H1 (cell line): ENCODE data around the gene MXD1. TPM values are rescaled to one million over a fixed set of nuclear protein-coding genes. Genes with fewer than 3 reads are reported as not detected.

Experiments used
- CTCF ChIA-PET: fragments of 300-600 bp; sonication (Branson Sonifier 250); formaldehyde crosslinking; loops from one replicate; lab custom pipeline; 2021; ENCODE audit not compliant: partially characterized antibody; lab: Charles Lee
- POLR2A ChIA-PET: fragments of 300-600 bp; sonication (Branson Sonifier 250); formaldehyde crosslinking; loops from one replicate; lab custom pipeline; 2021; ENCODE audit warnings: inconsistent platforms; ENCODE audit not compliant: partially characterized antibody; lab: Charles Lee
- DNase-seq, 2 experiments: peaks; one replicate each; pipeline versions ENCODE4 v3.0.0 to v3.0.0-alpha.2; 2010 to 2022; ENCODE audit warnings: low spot score in 2 of 2, low read depth in 1 of 2, mixed read lengths in 1 of 2
- FAIRE-seq: peaks from 2 replicates; lab custom pipeline; 2011; peaks lifted over from hg19 to GRCh38; lab: Jason Lieb, UNC
- H2AFZ ChIP-seq: 2 replicates; pipeline ENCODE4 v1.8.1; 2012; ENCODE audit warnings: low read length, inconsistent platforms
- H2AK5ac ChIP-seq: 2 replicates; pipeline ENCODE4 v1.6.1; 2013; ENCODE audit warnings: low read depth, low read length
- H2BK120ac ChIP-seq: replicated peaks from 2 replicates; pipeline ENCODE3; 2013; ENCODE audit warnings: low read depth, low read length, inconsistent platforms
- H2BK12ac ChIP-seq: 2 replicates; pipeline ENCODE4 v1.6.1; 2013; ENCODE audit warnings: low read depth, low read length
- H2BK15ac ChIP-seq: 2 replicates; pipeline ENCODE4 v1.6.1; 2013; ENCODE audit warnings: low read length
- H2BK20ac ChIP-seq: 2 replicates; pipeline ENCODE4 v1.6.1; 2013; ENCODE audit warnings: low read length
- H2BK5ac ChIP-seq: 2 replicates; pipeline ENCODE4 v1.6.1; 2013; ENCODE audit warnings: low read depth, low read length
- H3K14ac ChIP-seq: 2 replicates; pipeline ENCODE4 v1.6.1; 2013; ENCODE audit warnings: inconsistent platforms; ENCODE audit not compliant: insufficient read length
- H3K18ac ChIP-seq: 2 replicates; pipeline ENCODE4 v1.6.1; 2013; ENCODE audit warnings: low read length; ENCODE audit errors: extremely low read depth
- H3K23ac ChIP-seq: 2 replicates; pipeline ENCODE4 v1.6.1; 2013; ENCODE audit warnings: inconsistent platforms; ENCODE audit not compliant: insufficient read length
- H3K23me2 ChIP-seq: 2 replicates; pipeline ENCODE4 v1.6.1; 2013; ENCODE audit warnings: low read depth, low read length
- H3K27ac ChIP-seq: 2 replicates; pipeline ENCODE4 v1.6.1; 2011; ENCODE audit warnings: low read depth, low read length, inconsistent platforms
- H3K27me3 ChIP-seq, 4 experiments: replicated peaks in 1 of 4; 1 replicate in 1 of 4; 2 replicates in 3 of 4; pipeline versions ENCODE4 v1.6.1 to v1.8.1; 2011 to 2013; ENCODE audit warnings: low read length in 3 of 4, mild to moderate bottlenecking in 3 of 4, inconsistent platforms in 2 of 4, mixed read lengths in 2 of 4, moderate library complexity in 1 of 4; ENCODE audit not compliant: control insufficient read depth in 3 of 4, insufficient read depth in 3 of 4; ENCODE audit errors: extremely low read depth in 1 of 4
- H3K36me3 ChIP-seq, 4 experiments: 2 replicates each; pipeline versions ENCODE4 v1.6.1 to v1.8.1; 2011 to 2013; ENCODE audit warnings: mild to moderate bottlenecking in 4 of 4, low read length in 3 of 4, moderate library complexity in 2 of 4, control low read depth in 1 of 4, inconsistent platforms in 1 of 4; ENCODE audit not compliant: insufficient read depth in 4 of 4, control insufficient read depth in 2 of 4
- H3K4ac ChIP-seq: replicated peaks from 2 replicates; pipeline ENCODE3; 2013; ENCODE audit warnings: low read length, low read depth, mixed read lengths, inconsistent platforms; ENCODE audit not compliant: insufficient read length
- H3K4me1 ChIP-seq, 4 experiments: replicated peaks in 1 of 4; 1 replicate in 1 of 4; 2 replicates in 3 of 4; pipeline versions ENCODE4 v1.6.1 to v1.8.1; 2011 to 2013; ENCODE audit warnings: low read length in 3 of 4, inconsistent platforms in 2 of 4, mixed read lengths in 1 of 4; ENCODE audit not compliant: insufficient read depth in 4 of 4, control insufficient read depth in 3 of 4
- H3K4me2 ChIP-seq, 2 experiments: 2 replicates each; pipeline versions ENCODE4 v1.6.1 to v1.8.1; 2011 to 2013; ENCODE audit warnings: low read depth in 2 of 2, low read length in 2 of 2, control low read depth in 1 of 2, inconsistent platforms in 1 of 2, mild to moderate bottlenecking in 1 of 2; ENCODE audit not compliant: insufficient read depth in 1 of 2
- H3K4me3 ChIP-seq, 4 experiments: fragments of 200-600, 300-600 bp in 1 of 4; sonication (generic), shearing (Covaris generic), sonication (Bioruptor Twin) in 1 of 4; 2 replicates each; pipeline versions ENCODE4 v1.5.1 to v1.8.1; 2011 to 2016; ENCODE audit warnings: low read length in 4 of 4, low read depth in 3 of 4, control low read depth in 2 of 4, inconsistent platforms in 2 of 4, mild to moderate bottlenecking in 2 of 4, mixed read lengths in 1 of 4, moderate library complexity in 1 of 4; ENCODE audit not compliant: insufficient read depth in 2 of 4; ENCODE audit errors: extremely low read depth in 1 of 4
- H3K56ac ChIP-seq: replicated peaks from 2 replicates; pipeline ENCODE3; 2013; ENCODE audit warnings: low read depth, mild to moderate bottlenecking, mixed read lengths, low read length, inconsistent platforms; ENCODE audit not compliant: insufficient read length
- H3K79me1 ChIP-seq: 2 replicates; pipeline ENCODE4 v1.6.1; 2013; ENCODE audit warnings: low read depth, low read length, control low read depth
- H3K79me2 ChIP-seq, 2 experiments: 2 replicates each; pipeline versions ENCODE4 v1.6.1 to v1.8.1; 2012 to 2013; ENCODE audit warnings: low read length in 2 of 2, mild to moderate bottlenecking in 2 of 2, inconsistent platforms in 1 of 2; ENCODE audit not compliant: insufficient read depth in 2 of 2, control insufficient read depth in 1 of 2
- H3K9ac ChIP-seq, 4 experiments: replicated peaks in 1 of 4; 1 replicate in 1 of 4; 2 replicates in 3 of 4; pipeline versions ENCODE4 v1.6.1 to v1.8.1; 2011 to 2013; ENCODE audit warnings: low read depth in 3 of 4, low read length in 3 of 4, control low read depth in 2 of 4, mild to moderate bottlenecking in 2 of 4, moderate library complexity in 2 of 4, inconsistent platforms in 1 of 4; ENCODE audit errors: extremely low read depth in 1 of 4
- H3K9me3 ChIP-seq, 2 experiments: 2 replicates each; pipeline versions ENCODE4 v1.6.1 to v1.8.1; 2012 to 2013; ENCODE audit warnings: mild to moderate bottlenecking in 2 of 2, moderate library complexity in 2 of 2, control low read depth in 1 of 2, inconsistent platforms in 1 of 2, low read depth in 1 of 2, low read length in 1 of 2, mixed read lengths in 1 of 2; ENCODE audit not compliant: insufficient read depth in 2 of 2
- H4K20me1 ChIP-seq, 2 experiments: replicated peaks in 1 of 2; 2 replicates each; pipeline versions ENCODE3 to v1.8.1; 2011 to 2013; ENCODE audit warnings: inconsistent platforms in 2 of 2, low read length in 2 of 2, mild to moderate bottlenecking in 1 of 2; ENCODE audit not compliant: insufficient read depth in 2 of 2, control insufficient read depth in 1 of 2
- H4K5ac ChIP-seq: 2 replicates; pipeline ENCODE4 v1.6.1; 2013; ENCODE audit warnings: low read length, low read depth, mixed read lengths, inconsistent platforms; ENCODE audit not compliant: insufficient read length
- H4K8ac ChIP-seq: 2 replicates; pipeline ENCODE4 v1.8.0; 2013; ENCODE audit warnings: mild to moderate bottlenecking, moderate library complexity, low read length, inconsistent platforms; ENCODE audit not compliant: insufficient read depth; ENCODE audit errors: extremely low read depth
- H4K91ac ChIP-seq: replicated peaks from 2 replicates; pipeline ENCODE3; 2013; ENCODE audit warnings: low read length, mixed read lengths, inconsistent platforms; ENCODE audit not compliant: insufficient read length
- CHD1 ChIP-seq: IDR thresholded peaks from 2 replicates; pipeline ENCODE4 v1.6.1; 2012; ENCODE audit warnings: low read depth, low read length, improper control_type of control experiment
- CHD2 ChIP-seq: IDR thresholded peaks from 2 replicates; pipeline ENCODE4 v1.6.1; 2012; ENCODE audit warnings: low read length, improper control_type of control experiment
- EZH2 ChIP-seq: fragments of 200-600 bp; sonication (generic); IDR thresholded peaks from 2 replicates; pipeline ENCODE4 v1.7.1; 2012; ENCODE audit warnings: low read depth, mild to moderate bottlenecking, moderate library complexity, low read length, inconsistent platforms; ENCODE audit not compliant: severe bottlenecking
- GTF2F1 ChIP-seq: IDR thresholded peaks from 2 replicates; pipeline ENCODE4 v1.6.1; 2012; ENCODE audit warnings: low read depth, low read length, improper control_type of control experiment, borderline replicate concordance
- KDM1A ChIP-seq: fragments of 200-600, 300-600 bp; sonication (generic); IDR thresholded peaks from 2 replicates; pipeline ENCODE4 v1.7.1; 2016; ENCODE audit warnings: mild to moderate bottlenecking, low read length, borderline replicate concordance
- KDM5A ChIP-seq: fragments of 200-600 bp; IDR thresholded peaks from 2 replicates; pipeline ENCODE4 v1.7.1; 2012; ENCODE audit warnings: mild to moderate bottlenecking, low read length, inconsistent platforms, mixed read lengths
- POLR2AphosphoS5 ChIP-seq: IDR thresholded peaks from 2 replicates; pipeline ENCODE4 v1.6.1; 2011; ENCODE audit warnings: low read depth, low read length
- RXRA ChIP-seq: IDR thresholded peaks from 2 replicates; pipeline ENCODE4 v1.6.1; 2011; ENCODE audit warnings: low read depth, mild to moderate bottlenecking, low read length, moderate library complexity; ENCODE audit not compliant: insufficient read depth
- SP1 ChIP-seq: IDR thresholded peaks from 2 replicates; pipeline ENCODE4 v1.6.1; 2011; ENCODE audit warnings: low read depth, low read length
- SP4 ChIP-seq: IDR thresholded peaks from 2 replicates; pipeline ENCODE4 v1.6.1; 2012; ENCODE audit warnings: low read length, inconsistent platforms
- SRF ChIP-seq: IDR thresholded peaks from 2 replicates; pipeline ENCODE4 v1.6.1; 2011; ENCODE audit warnings: mild to moderate bottlenecking, low read depth, low read length, moderate library complexity
- YY1 ChIP-seq: IDR thresholded peaks from 2 replicates; pipeline ENCODE4 v1.6.1; 2011; ENCODE audit warnings: low read depth, mild to moderate bottlenecking, low read length
- WGBS, 2 experiments: shearing (Covaris generic) in 1 of 2; methylation state at CpG; one replicate each; pipeline versions ENCODE4 v1.1.6 to v1.1.7; 2013 to 2015; ENCODE audit warnings: low lambda C conversion rate in 2 of 2, mixed read lengths in 2 of 2, inconsistent platforms in 1 of 2, low coverage in 1 of 2, missing lambda C conversion rate in 1 of 2; ENCODE audit not compliant: insufficient replicate concordance in 2 of 2, insufficient coverage in 1 of 2, insufficient read length in 1 of 2; ENCODE audit errors: extremely low coverage in 1 of 2, missing lambda C conversion rate in 1 of 2; 5-methylcytosine and 5-hydroxymethylcytosine counted together
- polyA plus RNA-seq, 7 experiments: library from polyadenylated mRNA; depleted of rRNA in 3 of 7; stranded (reverse) in 5 of 7; unstranded in 2 of 7; fragments of >200 nt in 5 of 7; fragments of 200-250 nt in 2 of 7; gene quantifications; 1 replicate in 5 of 7; 2 replicates in 1 of 7; 4 replicates in 1 of 7; pipeline versions ENCODE4 v1.2.1 to v1.2.3, GENCODE V29; 2011 to 2013; ENCODE audit warnings: missing spikeins in 2 of 7, mixed read lengths in 2 of 7
- total RNA-seq: library from RNA; stranded (reverse); fragmentation: NEBNext Ultra II Directional; extraction: Animal tissue kit (Norgen Biotek cat#: 25700); gene quantifications from 2 replicates; pipeline ENCODE4 v1.2.1, GENCODE V29; 2021
- TF ChIP-seq, protein P1 (sequence below), 3 experiments: IDR thresholded peaks; 1 replicate in 2 of 3; 2 replicates in 1 of 3; pipeline versions ENCODE4 v1.5.1 to v1.6.1; 2011; ENCODE audit warnings: low read length in 3 of 3, mild to moderate bottlenecking in 3 of 3, inconsistent platforms in 2 of 3, low read depth in 1 of 3, moderate library complexity in 1 of 3; ENCODE audit not compliant: insufficient read depth in 1 of 3; ENCODE audit errors: control extremely low read depth in 1 of 3

MXD1 gene
- total and polyA plus RNA-seq, 2 of the 8 experiments (the other 6 are each of a cell fraction or from before 2014, with no cell fraction given): 1.6 to 2.6 TPM

DNA sequence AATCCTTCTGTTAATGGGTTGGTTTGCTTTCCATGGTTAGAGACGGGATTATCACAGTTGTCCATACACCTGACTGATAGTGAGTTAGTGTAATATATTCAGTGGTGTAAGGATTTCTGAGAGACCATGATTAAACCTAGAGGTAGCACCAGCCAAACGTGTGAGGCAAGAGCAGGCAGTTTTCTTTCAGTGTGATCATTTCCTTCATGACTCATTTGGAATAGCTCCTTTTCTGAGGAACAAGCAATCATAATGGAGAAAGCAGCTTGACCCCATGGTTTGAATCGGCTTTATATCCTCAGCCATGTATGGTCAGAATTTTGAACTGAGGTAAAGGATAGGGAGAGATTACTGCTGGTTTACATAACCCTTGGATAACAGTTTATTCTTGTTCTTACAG, 2.9 kb downstream of the MXD1 start:
- peaks cover 0 to 2% of the 10 kb centered on the region in 2 experiments for H4K20me1 ChIP-seq
- H2BK120ac ChIP-seq: no peak overlapping the region
- no peak overlapping the region for H4K91ac ChIP-seq
- no peak overlapping the region for H3K23ac ChIP-seq
- H3K9ac ChIP-seq: no peak overlapping the region
- H2AFZ ChIP-seq: no peak overlapping the region
- no peak overlapping the region for H4K5ac ChIP-seq
- ChIA-PET CTCF (interaction anchor here (0.7 kb wide), 1 partner anchor 72 kb away, joined by 3 read pairs; no protein-coding TSS in a partner anchor), POLR2A (interaction anchor here (0.7 to 11.6 kb wide), 2 partner anchors 168 to 264 kb away, joined by 3 to 180 read pairs; partner anchors contain the start of gene PCBP1)
- H3K4me3 ChIP-seq: no peak overlapping the region
- H3K79me2 ChIP-seq: no peaks in the 10 kb centered on the region
- WGBS, 2 experiments: 85% methylated on average over 3 of the region's 3 CpGs; no CpG with 5 or more reads in 1 of the 2 experiments
- no peak overlapping the region for H3K4me2 ChIP-seq
- no peak overlapping the region for H2AK5ac ChIP-seq
- no peak overlapping the region for H3K4ac ChIP-seq
- H3K18ac ChIP-seq: no peak overlapping the region
- DNase-seq (no peak), FAIRE-seq (no peak)
- H3K23me2 ChIP-seq: peaks cover 4% of the 10 kb centered on the region; the same call in 1 of the 2 replicates
- no peak overlapping the region for H3K27ac ChIP-seq
- H3K14ac ChIP-seq: no peak overlapping the region
- no peak overlapping the region for H4K8ac ChIP-seq
- H3K56ac ChIP-seq: no peak overlapping the region
- H2BK12ac ChIP-seq: no peak overlapping the region
- H3K36me3 ChIP-seq: peaks cover 0 to 3% (median 0%) of the 10 kb centered on the region in 4 experiments; a peak in 2 of 8 replicates
- no peaks in the 10 kb centered on the region for H3K4me1 ChIP-seq
- H3K9me3 ChIP-seq: no peaks in the 10 kb centered on the region
- no peak overlapping the region for H2BK20ac ChIP-seq
- no peak overlapping the region for H2BK15ac ChIP-seq
- H3K79me1 ChIP-seq: no peaks in the 10 kb centered on the region
- no peaks in the 10 kb centered on the region for H3K27me3 ChIP-seq
- no peak overlapping the region for H2BK5ac ChIP-seq
- TF ChIP-seq KDM1A (no peak), GTF2F1 (no peak), CHD1 (no peak), SP1 (no peak), SP4 (no peak), KDM5A (no peak), SRF (no peak), RXRA (no peak), EZH2 (no peak), CHD2 (no peak), POLR2AphosphoS5 (no peak), YY1 (no peak)
- TF ChIP-seq, protein P1, sequence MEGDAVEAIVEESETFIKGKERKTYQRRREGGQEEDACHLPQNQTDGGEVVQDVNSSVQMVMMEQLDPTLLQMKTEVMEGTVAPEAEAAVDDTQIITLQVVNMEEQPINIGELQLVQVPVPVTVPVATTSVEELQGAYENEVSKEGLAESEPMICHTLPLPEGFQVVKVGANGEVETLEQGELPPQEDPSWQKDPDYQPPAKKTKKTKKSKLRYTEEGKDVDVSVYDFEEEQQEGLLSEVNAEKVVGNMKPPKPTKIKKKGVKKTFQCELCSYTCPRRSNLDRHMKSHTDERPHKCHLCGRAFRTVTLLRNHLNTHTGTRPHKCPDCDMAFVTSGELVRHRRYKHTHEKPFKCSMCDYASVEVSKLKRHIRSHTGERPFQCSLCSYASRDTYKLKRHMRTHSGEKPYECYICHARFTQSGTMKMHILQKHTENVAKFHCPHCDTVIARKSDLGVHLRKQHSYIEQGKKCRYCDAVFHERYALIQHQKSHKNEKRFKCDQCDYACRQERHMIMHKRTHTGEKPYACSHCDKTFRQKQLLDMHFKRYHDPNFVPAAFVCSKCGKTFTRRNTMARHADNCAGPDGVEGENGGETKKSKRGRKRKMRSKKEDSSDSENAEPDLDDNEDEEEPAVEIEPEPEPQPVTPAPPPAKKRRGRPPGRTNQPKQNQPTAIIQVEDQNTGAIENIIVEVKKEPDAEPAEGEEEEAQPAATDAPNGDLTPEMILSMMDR (IDR thresholded peaks at IDR 0.05; ENCODE audit: control extremely low read depth in 1 of 3, insufficient read depth in 1 of 3, low read depth in 1 of 3, low read length in 3 of 3): no peak
